GM12878 (cell line): ENCODE data around the gene GON4L. TPM values are rescaled to one million over a fixed set of nuclear protein-coding genes. Genes with fewer than 3 reads are reported as not detected.

Experiments used
- ATAC-seq: fragments of 200-7000 bp; cut with Tn5 transposase; 3 replicates; pipeline ENCODE4 v1.9.1; 2020; ENCODE audit warnings: mild to moderate bottlenecking, moderate library complexity
- BruUV-seq: library from RNA; stranded (reverse); fragments of 400-500 nt; replicated peaks from 2 replicates; lab custom pipeline; 2021; lab: Mats Ljungman, UMichigan
- CTCF ChIA-PET: fragments of 300-600 bp; sonication (Branson Sonifier 250); formaldehyde crosslinking; extraction: SDS; loops from one replicate; lab custom pipeline; 2021; ENCODE audit warnings: inconsistent platforms; lab: Yijun Ruan, JAX
- POLR2A ChIA-PET: fragments of 350-600 bp; formaldehyde crosslinking; extraction: SDS; loops from one replicate; lab custom pipeline; 2021; ENCODE audit warnings: inconsistent platforms; lab: Charles Lee
- RAD21 ChIA-PET: fragments of 300-600 bp; sonication (Branson Sonifier 250); formaldehyde crosslinking; loops from one replicate; lab custom pipeline; 2023; ENCODE audit warnings: antibody characterized with exemption; ENCODE audit not compliant: unreplicated experiment; lab: Charles Lee
- SMC1A ChIA-PET: fragments of 300-600 bp; sonication (Branson Sonifier 250); formaldehyde crosslinking; loops from one replicate; lab custom pipeline; 2023; ENCODE audit not compliant: unreplicated experiment, uncharacterized antibody; lab: Charles Lee
- DNase-seq: peaks from one replicate; pipeline ENCODE4 v3.0.0-alpha.2; 2011; ENCODE audit warnings: low read depth, low spot score
- FAIRE-seq: peaks from 3 replicates; lab custom pipeline; 2011; peaks lifted over from hg19 to GRCh38; lab: Jason Lieb, UNC
- H2AFZ ChIP-seq: 2 replicates; pipeline ENCODE4 v1.6.0; 2011; ENCODE audit warnings: low read depth, low read length, control low read depth; ENCODE audit not compliant: control insufficient read depth
- H3K27ac ChIP-seq: 2 replicates; pipeline ENCODE4 v1.5.1; 2011; ENCODE audit warnings: control low read depth; ENCODE audit not compliant: control insufficient read depth, insufficient read depth
- H3K27me3 ChIP-seq, 2 experiments: replicated peaks in 1 of 2; 2 replicates each; pipeline versions ENCODE4 v1.6.0 to v1.6.1; 2011; ENCODE audit warnings: low read length in 1 of 2; ENCODE audit not compliant: control insufficient read depth in 2 of 2, insufficient read depth in 2 of 2
- H3K36me3 ChIP-seq, 2 experiments: 2 replicates each; pipeline ENCODE4 v1.5.1; 2011; ENCODE audit warnings: low read length in 1 of 2; ENCODE audit not compliant: control insufficient read depth in 2 of 2, insufficient read depth in 2 of 2
- H3K4me1 ChIP-seq: 2 replicates; pipeline ENCODE4 v1.6.1; 2011; ENCODE audit warnings: mild to moderate bottlenecking, low read length, moderate library complexity, mixed read lengths; ENCODE audit not compliant: control insufficient read depth, insufficient read depth
- H3K4me2 ChIP-seq: 2 replicates; pipeline ENCODE4 v1.6.0; 2011; ENCODE audit warnings: control low read depth; ENCODE audit not compliant: control insufficient read depth, insufficient read depth
- H3K4me3 ChIP-seq: fragments of 200-600 bp; sonication (generic); 2 replicates; pipeline ENCODE4 v1.5.1; 2016
- H3K79me2 ChIP-seq: 2 replicates; pipeline ENCODE4 v1.6.0; 2011; ENCODE audit warnings: low read length; ENCODE audit not compliant: control insufficient read depth, insufficient read depth
- H3K9ac ChIP-seq: 2 replicates; pipeline ENCODE4 v1.8.0; 2011; ENCODE audit warnings: low read length, control low read depth, mixed read lengths; ENCODE audit not compliant: control insufficient read depth, insufficient read depth
- H3K9me3 ChIP-seq: replicated peaks from 3 replicates; pipeline ENCODE4 v1.5.1; 2011; ENCODE audit warnings: mild to moderate bottlenecking, low read length; ENCODE audit not compliant: control insufficient read depth, insufficient read depth
- H4K20me1 ChIP-seq: 2 replicates; pipeline ENCODE4 v1.6.0; 2011; ENCODE audit not compliant: control insufficient read depth, insufficient read depth
- BMI1 ChIP-seq: fragments of 450-650 bp; IDR thresholded peaks from 2 replicates; pipeline ENCODE4 v1.6.1; 2016; ENCODE audit warnings: mild to moderate bottlenecking, moderate library complexity, borderline replicate concordance
- CUX1 ChIP-seq: IDR thresholded peaks from 2 replicates; pipeline ENCODE4 v1.6.1; 2012; ENCODE audit warnings: improper control_type of control experiment, low read depth, low read length; ENCODE audit not compliant: insufficient replicate concordance
- EED ChIP-seq: sonication (generic); IDR thresholded peaks from 2 replicates; pipeline ENCODE4 v1.6.1; 2016; ENCODE audit warnings: antibody characterized with exemption, low read depth
- PAX5 ChIP-seq: IDR thresholded peaks from 2 replicates; pipeline ENCODE4 v1.6.1; 2011; ENCODE audit warnings: low read depth, low read length, borderline replicate concordance
- RAD51 ChIP-seq: fragments of 450-650 bp; IDR thresholded peaks from 2 replicates; pipeline ENCODE4 v1.6.1; 2016; ENCODE audit warnings: moderate library complexity, mild to moderate bottlenecking, inconsistent platforms
- RBBP5 ChIP-seq: fragments of 200-600 bp; sonication (generic); conservative IDR thresholded peaks from 2 replicates; pipeline ENCODE4 v1.6.1; 2016
- SREBF2 ChIP-seq: IDR thresholded peaks from 2 replicates; pipeline ENCODE4 v1.6.1; 2012; ENCODE audit warnings: mild to moderate bottlenecking, low read length
- WGBS: methylation state at CpG from one replicate; pipeline ENCODE4 v1.1.6; 2016; ENCODE audit warnings: low lambda C conversion rate; ENCODE audit not compliant: insufficient replicate concordance, insufficient coverage; ENCODE audit errors: missing lambda C conversion rate; 5-methylcytosine and 5-hydroxymethylcytosine counted together
- in situ Hi-C: fragments of 300-500 bp; cut with MboI; formaldehyde crosslinking; loops from 9 replicates; pipeline ENCODE4 v1.14.3; 2018; ENCODE audit warnings: mixed read lengths
- intact Hi-C: fragments of 100-400 bp; cut with micrococcal nuclease; formaldehyde crosslinking; loops from one replicate; pipeline ENCODE4 v1.14.2; 2022; ENCODE audit not compliant: unreplicated experiment
- polyA plus RNA-seq, 11 experiments: library from polyadenylated mRNA; depleted of rRNA in 4 of 11; unstranded in 6 of 11; stranded (reverse) in 5 of 11; fragments of >200 nt; fragmentation: Nextera tagmentation in 4 of 11; fragmentation: Illumina TruSeq in 1 of 11; extraction: Ambion mirVana in 4 of 11; extraction: Trizol in 1 of 11; gene quantifications; 1 replicate in 1 of 11; 2 replicates in 10 of 11; pipeline versions ENCODE4 v1.2.1 to v1.2.3, GENCODE V29; 2011 to 2016; ENCODE audit warnings: inconsistent platforms in 2 of 11, missing spikeins in 2 of 11, low read depth in 1 of 11
- total RNA-seq, 4 experiments: library from RNA; depleted of rRNA in 3 of 4; stranded (reverse); fragments of >200 nt in 3 of 4; fragmentation: Illumina TruSeq in 1 of 4; extraction: Trizol in 1 of 4; gene quantifications; 2 replicates each; pipeline versions ENCODE4 v1.2.1 to v1.2.3, GENCODE V29; 2013 to 2021
- TF ChIP-seq, protein P1 (sequence below): IDR thresholded peaks from 2 replicates; pipeline ENCODE4 v1.6.1; 2012; ENCODE audit warnings: low read length, inconsistent platforms
- TF ChIP-seq, protein P2 (sequence below): IDR thresholded peaks from 2 replicates; pipeline ENCODE4 v1.6.1; 2011; ENCODE audit warnings: borderline replicate concordance, low read depth, mild to moderate bottlenecking, moderate library complexity, low read length; ENCODE audit not compliant: insufficient read depth, poor library complexity, severe bottlenecking

GON4L gene
- total and polyA plus RNA-seq, 10 of the 15 experiments (the other 5 are each of a cell fraction or from before 2014, with no cell fraction given) = 17.7 to 40.7 (median 28.0) TPM

- no TSS peak for BruUV-seq
- no peak overlapping the region for H3K4me3 ChIP-seq
- POLR2A ChIA-PET = no interaction called here
- ATAC-seq (no peak), FAIRE-seq (no peak), DNase-seq (no peak)
- no peaks in the 10 kb centered on the region for H4K20me1 ChIP-seq
- H3K27ac ChIP-seq = no peak overlapping the region
- RAD21 ChIA-PET = no interaction called here
- H2AFZ ChIP-seq = no peak overlapping the region
- no peak overlapping the region for H3K4me2 ChIP-seq
- H3K27me3 ChIP-seq = no peaks in the 10 kb centered on the region
- no peaks in the 10 kb centered on the region for H3K9me3 ChIP-seq
- SMC1A ChIA-PET = no interaction called here
- intact Hi-C loops (no loop called here), in situ Hi-C loops (no loop called here)
- peaks cover 11 to 12% of the 10 kb centered on the region in 2 experiments for H3K36me3 ChIP-seq
- no peak overlapping the region for H3K9ac ChIP-seq
- WGBS = 98% methylated on average over 2 of the region's 2 CpGs
- no peaks in the 10 kb centered on the region for H3K4me1 ChIP-seq
- TF ChIP-seq RBBP5 = no peak
- no peak for TF ChIP-seq EED
- TF ChIP-seq RAD51 = no peak
- no peak for TF ChIP-seq CUX1
- TF ChIP-seq, protein P1, sequence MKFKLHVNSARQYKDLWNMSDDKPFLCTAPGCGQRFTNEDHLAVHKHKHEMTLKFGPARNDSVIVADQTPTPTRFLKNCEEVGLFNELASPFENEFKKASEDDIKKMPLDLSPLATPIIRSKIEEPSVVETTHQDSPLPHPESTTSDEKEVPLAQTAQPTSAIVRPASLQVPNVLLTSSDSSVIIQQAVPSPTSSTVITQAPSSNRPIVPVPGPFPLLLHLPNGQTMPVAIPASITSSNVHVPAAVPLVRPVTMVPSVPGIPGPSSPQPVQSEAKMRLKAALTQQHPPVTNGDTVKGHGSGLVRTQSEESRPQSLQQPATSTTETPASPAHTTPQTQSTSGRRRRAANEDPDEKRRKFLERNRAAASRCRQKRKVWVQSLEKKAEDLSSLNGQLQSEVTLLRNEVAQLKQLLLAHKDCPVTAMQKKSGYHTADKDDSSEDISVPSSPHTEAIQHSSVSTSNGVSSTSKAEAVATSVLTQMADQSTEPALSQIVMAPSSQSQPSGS = no peak
- TF ChIP-seq PAX5 = no peak
- no peak for TF ChIP-seq SREBF2
- TF ChIP-seq, protein P2, sequence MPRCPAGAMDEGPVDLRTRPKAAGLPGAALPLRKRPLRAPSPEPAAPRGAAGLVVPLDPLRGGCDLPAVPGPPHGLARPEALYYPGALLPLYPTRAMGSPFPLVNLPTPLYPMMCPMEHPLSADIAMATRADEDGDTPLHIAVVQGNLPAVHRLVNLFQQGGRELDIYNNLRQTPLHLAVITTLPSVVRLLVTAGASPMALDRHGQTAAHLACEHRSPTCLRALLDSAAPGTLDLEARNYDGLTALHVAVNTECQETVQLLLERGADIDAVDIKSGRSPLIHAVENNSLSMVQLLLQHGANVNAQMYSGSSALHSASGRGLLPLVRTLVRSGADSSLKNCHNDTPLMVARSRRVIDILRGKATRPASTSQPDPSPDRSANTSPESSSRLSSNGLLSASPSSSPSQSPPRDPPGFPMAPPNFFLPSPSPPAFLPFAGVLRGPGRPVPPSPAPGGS = no peak
- no peak for TF ChIP-seq BMI1
- H3K79me2 ChIP-seq = no peaks in the 10 kb centered on the region
- CTCF ChIA-PET = no interaction called here
Observed at GRCh38 chr1:155773221-155773620, 83.8 kb downstream of the GON4L start.
